Nephron progenitor cell (in vitro differentiated cells): ENCODE data around the gene TSPAN4.

Experiments used
- DNase-seq: peaks from one replicate; pipeline ENCODE4 v3.0.0; 2021
- H3K27ac Mint-ChIP-seq: 2 replicates; pipeline ENCODE4 v1.8.0; 2021; ENCODE audit warnings: mild to moderate bottlenecking, moderate library complexity, mixed read lengths
- H3K27me3 Mint-ChIP-seq: 2 replicates; pipeline ENCODE4 v1.8.0; 2021; ENCODE audit warnings: mild to moderate bottlenecking, low read depth, mixed read lengths; ENCODE audit not compliant: poor library complexity
- H3K36me3 Mint-ChIP-seq: 2 replicates; pipeline ENCODE4 v1.8.0; 2021; ENCODE audit warnings: low read depth, mixed read lengths
- H3K4me1 Mint-ChIP-seq: 2 replicates; pipeline ENCODE4 v1.8.0; 2021; ENCODE audit warnings: mixed read lengths
- H3K4me3 Mint-ChIP-seq: 2 replicates; pipeline ENCODE4 v1.8.0; 2021; ENCODE audit warnings: mild to moderate bottlenecking, moderate library complexity, mixed read lengths
- H3K9me3 Mint-ChIP-seq: 2 replicates; pipeline ENCODE4 v1.8.0; 2021; ENCODE audit warnings: mild to moderate bottlenecking, moderate library complexity, mixed read lengths
- TF ChIP-seq, protein P1 (sequence below): fragments of 200-600 bp; sonication (generic); IDR thresholded peaks from 2 replicates; pipeline ENCODE4 v1.5.0; 2021; ENCODE audit warnings: antibody characterized with exemption

The TSPAN4 gene

DNA sequence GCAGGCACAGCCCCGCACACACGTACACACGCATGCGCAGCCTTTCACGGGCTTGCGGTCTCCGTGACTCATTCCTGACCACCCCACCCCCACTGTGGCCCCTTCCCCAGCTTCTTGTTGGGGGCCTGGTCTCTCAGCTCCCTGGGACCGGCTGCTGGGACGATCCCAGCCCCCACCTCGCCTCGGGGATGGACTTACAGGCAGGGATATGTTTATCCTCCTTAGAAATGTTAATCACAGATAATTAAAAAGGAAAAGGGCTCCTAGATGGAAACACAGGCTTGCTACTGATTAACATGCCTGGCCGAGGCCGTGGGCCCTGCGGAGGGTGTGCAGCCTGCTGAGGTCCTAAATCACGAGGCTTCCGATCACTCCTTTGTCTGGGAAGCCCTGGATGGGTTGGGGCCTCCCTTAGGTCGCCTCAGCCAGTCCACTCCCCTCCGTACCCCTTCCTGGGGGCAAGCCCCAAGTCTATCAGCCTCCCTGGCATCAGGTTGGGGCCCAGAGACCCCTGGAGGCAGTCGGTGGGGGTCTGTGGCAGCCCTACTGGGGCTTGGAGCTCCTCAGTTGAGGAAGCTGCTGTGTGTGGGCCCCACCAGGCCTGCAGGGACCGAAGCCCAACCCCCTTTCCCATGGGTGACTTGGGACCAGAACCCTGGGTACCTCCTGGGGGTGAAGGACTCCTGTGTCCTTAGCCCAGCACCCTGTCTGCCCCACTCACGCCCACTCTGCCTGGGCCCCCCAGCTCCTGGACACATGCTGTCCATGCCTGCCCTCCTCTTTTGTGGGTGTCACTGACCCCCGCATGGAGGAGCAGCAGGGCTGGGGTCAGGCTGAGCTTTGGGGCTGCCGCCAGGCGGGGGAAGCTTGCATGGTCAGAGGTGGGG is 20.6 kb downstream of the TSPAN4 start:
- no peak overlapping the region for H3K27ac Mint-ChIP-seq

DNA sequence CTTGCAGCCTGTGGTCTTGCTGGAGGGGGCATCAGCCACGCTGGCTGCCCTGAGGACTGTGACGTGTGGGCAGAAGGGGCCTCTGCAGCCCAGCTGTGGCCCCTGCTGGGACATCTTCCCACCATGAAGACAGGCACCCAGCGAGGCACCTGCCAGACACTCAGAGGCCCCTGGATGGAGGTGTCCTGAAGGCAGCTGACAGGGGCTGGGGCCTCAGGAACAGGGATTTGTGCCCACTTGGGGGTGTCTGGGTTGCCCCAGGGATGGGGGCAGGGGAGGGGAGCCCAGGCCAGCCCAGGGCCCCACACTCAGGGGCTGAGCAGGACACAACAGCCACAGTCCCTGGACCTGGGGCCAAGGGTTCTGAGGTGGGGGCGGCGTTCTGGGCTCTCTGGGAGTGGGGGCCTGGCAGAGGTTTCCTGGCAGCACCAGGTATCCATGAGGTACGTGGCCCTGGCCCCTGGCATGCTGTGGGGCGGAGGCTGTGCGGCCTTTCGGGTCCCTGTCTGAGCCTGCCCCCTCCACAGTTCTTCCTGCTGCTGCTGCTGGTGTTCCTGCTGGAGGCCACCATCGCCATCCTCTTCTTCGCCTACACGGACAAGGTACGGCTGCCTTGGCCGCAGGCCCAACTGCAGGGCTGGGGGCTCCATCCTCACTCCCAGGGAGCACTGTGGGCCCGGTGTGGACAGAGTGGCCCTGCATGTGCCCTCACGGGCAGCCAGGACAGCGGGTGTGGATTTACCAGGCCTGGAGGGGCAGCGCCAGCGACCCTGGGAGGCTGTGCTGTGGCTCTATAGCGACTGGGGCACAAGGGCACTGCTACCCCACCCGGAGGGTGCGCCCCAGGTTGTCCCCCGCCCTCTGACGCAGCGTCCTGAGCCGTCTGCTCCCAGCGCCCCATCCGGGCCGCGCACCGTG is 21.5 kb downstream of the TSPAN4 start:
- TF ChIP-seq, protein P1, sequence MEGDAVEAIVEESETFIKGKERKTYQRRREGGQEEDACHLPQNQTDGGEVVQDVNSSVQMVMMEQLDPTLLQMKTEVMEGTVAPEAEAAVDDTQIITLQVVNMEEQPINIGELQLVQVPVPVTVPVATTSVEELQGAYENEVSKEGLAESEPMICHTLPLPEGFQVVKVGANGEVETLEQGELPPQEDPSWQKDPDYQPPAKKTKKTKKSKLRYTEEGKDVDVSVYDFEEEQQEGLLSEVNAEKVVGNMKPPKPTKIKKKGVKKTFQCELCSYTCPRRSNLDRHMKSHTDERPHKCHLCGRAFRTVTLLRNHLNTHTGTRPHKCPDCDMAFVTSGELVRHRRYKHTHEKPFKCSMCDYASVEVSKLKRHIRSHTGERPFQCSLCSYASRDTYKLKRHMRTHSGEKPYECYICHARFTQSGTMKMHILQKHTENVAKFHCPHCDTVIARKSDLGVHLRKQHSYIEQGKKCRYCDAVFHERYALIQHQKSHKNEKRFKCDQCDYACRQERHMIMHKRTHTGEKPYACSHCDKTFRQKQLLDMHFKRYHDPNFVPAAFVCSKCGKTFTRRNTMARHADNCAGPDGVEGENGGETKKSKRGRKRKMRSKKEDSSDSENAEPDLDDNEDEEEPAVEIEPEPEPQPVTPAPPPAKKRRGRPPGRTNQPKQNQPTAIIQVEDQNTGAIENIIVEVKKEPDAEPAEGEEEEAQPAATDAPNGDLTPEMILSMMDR: no peak
- H3K27ac Mint-ChIP-seq: no peak overlapping the region

More for the DNA sequence above, 20.6 kb downstream of the TSPAN4 start:
- Mint-ChIP-seq H3K36me3 (no peaks in the 10 kb centered on the region), H3K4me3 (peak overlapping the region; percentile 47), H3K27me3 (no peaks in the 10 kb centered on the region), H3K4me1 (peaks cover 36% of the 10 kb centered on the region), H3K9me3 (no peaks in the 10 kb centered on the region)
- TF ChIP-seq, protein P1: no peak
- DNase-seq: no peak

DNA sequence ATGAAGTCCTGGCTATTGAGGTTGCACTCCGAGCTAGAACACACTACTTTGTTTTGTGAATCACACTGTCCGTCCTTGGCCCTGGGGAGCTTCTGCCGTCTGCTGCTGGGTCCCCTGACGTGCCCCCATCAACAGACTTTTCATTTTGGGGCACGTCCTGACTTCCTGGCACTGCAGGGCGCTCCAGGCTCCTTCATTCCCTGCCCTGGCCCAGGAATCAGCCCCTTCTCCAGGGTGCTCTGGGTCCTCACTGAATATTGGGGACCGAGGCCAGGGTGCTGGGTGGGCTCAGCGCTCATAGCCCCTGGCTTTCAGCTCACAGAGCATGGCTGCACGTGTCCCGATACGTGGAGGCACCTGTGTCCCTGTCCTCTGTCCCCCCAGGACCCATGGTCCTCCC is 22.2 kb downstream of the TSPAN4 start:
- H3K27ac Mint-ChIP-seq: peak overlapping the region; percentile 77
- peaks cover 28% of the 10 kb centered on the region for H3K4me1 Mint-ChIP-seq
- TF ChIP-seq, protein P1: no peak
- H3K36me3 Mint-ChIP-seq: no peaks in the 10 kb centered on the region
- H3K9me3 Mint-ChIP-seq: no peaks in the 10 kb centered on the region
- H3K4me3 Mint-ChIP-seq: no peak overlapping the region
- DNase-seq: no peak
- no peaks in the 10 kb centered on the region for H3K27me3 Mint-ChIP-seq

More for the DNA sequence above, 21.5 kb downstream of the TSPAN4 start:
- Mint-ChIP-seq H3K36me3 (no peaks in the 10 kb centered on the region), H3K27me3 (no peaks in the 10 kb centered on the region), H3K4me1 (peaks cover 32% of the 10 kb centered on the region), H3K9me3 (no peaks in the 10 kb centered on the region), H3K4me3 (no peak overlapping the region)
- no peak for DNase-seq

DNA sequence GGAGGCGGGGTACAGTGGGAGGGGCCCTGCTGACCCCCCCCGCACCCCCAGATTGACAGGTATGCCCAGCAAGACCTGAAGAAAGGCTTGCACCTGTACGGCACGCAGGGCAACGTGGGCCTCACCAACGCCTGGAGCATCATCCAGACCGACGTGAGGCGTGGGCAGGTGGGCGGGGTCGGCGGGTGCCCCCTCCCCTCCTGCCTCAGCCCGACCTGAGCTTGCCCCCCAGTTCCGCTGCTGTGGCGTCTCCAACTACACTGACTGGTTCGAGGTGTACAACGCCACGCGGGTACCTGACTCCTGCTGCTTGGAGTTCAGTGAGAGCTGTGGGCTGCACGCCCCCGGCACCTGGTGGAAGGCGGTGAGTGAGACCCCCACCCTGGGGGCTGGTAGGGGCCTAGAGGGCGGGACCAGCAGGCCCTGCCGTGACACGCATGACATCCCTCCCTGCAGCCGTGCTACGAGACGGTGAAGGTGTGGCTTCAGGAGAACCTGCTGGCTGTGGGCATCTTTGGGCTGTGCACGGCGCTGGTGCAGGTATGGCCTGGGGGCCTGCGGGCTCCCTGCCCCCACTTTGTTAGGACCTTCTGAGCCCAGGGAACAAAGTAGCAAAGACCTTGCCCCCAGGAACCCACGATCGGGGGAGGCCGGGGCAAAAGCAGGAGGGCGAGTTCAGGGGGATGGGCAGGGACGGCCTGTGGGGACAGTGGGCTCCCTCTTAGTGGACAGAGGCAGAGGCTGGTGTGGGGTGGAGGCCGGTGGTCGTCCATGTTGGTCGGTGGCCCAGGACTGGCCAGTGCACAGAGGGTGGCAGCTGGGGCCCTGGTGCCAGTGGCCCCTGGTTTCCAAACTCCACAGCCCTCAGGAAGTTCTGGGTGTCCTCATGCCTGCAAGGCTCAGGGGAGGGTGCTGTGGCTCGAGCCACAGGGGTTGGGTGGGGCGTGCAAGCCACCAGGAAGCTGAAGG is 23.1 kb downstream of the TSPAN4 start:
- no peaks in the 10 kb centered on the region for H3K9me3 Mint-ChIP-seq
- H3K27ac Mint-ChIP-seq: no peak overlapping the region
- no peaks in the 10 kb centered on the region for H3K27me3 Mint-ChIP-seq
- peaks cover 30% of the 10 kb centered on the region for H3K4me1 Mint-ChIP-seq
- no peak overlapping the region for H3K4me3 Mint-ChIP-seq
- DNase-seq: no peak
- TF ChIP-seq, protein P1: no peak
- no peaks in the 10 kb centered on the region for H3K36me3 Mint-ChIP-seq

DNA sequence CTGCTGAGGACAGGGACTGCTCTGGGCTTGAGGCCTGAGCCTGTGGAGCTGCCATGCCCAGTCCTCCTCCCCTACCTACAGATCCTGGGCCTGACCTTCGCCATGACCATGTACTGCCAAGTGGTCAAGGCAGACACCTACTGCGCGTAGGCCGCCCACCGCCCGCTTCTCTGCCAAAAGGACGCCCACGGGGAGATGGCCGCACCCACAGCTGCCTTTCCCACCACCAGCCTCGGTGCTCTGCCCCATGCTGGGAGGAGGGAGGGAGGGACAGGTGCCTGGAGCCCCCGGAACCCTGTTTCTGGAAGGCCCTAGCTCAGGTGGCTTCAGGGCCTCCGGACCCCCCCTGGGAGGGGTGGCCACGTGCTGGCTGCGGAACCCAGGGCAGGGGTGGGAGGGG is 23.8 kb downstream of the TSPAN4 start:
- Mint-ChIP-seq H3K4me3 (no peak overlapping the region), H3K4me1 (peaks cover 30% of the 10 kb centered on the region), H3K36me3 (no peaks in the 10 kb centered on the region), H3K27ac (no peak overlapping the region), H3K27me3 (no peaks in the 10 kb centered on the region), H3K9me3 (no peaks in the 10 kb centered on the region)
- no peak for DNase-seq
- TF ChIP-seq, protein P1: no peak
